Measurements from ENCODE around the gene ROBO1. TPM values are rescaled to one million over a fixed set of nuclear protein-coding genes. Genes with fewer than 3 reads are reported as not detected.

The ROBO1 gene
- total and polyA plus RNA-seq, 2 of the 8 experiments (the other 6 are each of a cell fraction or from before 2014, with no cell fraction given), result 51.4 to 91.0 TPM

DNA sequence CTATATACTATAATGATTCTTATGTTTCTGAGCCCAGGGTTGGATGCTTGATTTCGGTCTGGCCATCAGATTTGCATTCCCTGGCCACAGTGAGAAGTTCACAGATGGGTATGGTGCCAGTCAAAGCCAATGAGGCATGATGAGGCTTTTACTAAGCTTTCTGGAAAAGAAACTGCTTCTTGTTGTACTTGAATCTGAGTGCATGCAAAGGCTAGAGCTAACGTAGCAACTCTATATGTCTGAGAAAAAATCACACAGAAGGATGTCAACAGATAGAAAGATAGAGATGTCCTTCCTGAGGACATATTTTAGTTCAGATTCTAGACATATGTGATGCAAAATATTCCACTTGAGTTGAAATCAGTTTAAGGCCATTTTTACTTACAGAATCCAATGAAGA is 608.1 kb downstream of the ROBO1 start:
- CTCF ChIA-PET (ENCODE audit: partially characterized antibody), result interaction anchor here (0.6 to 0.7 kb wide), 2 partner anchors 9 to 1927 kb away, joined by 3 read pairs; no protein-coding TSS in a partner anchor
- Histone ChIP-seq H4K8ac (ENCODE audit: extremely low read depth, insufficient read depth, low read length) (no peak overlapping the region), H2BK12ac (ENCODE audit: low read depth, low read length) (no peak overlapping the region), H3K79me2 (ENCODE audit: control insufficient read depth in 1 of 2, insufficient read depth in 2 of 2, low read length in 2 of 2) (no peaks in the 10 kb centered on the region), H2BK20ac (ENCODE audit: low read length) (no peak overlapping the region), H3K9ac (replicated peaks in 1 of 4; ENCODE audit: extremely low read depth in 1 of 4, low read depth in 3 of 4, low read length in 3 of 4) (no peak overlapping the region), H4K20me1 (replicated peaks in 1 of 2; ENCODE audit: control insufficient read depth in 1 of 2, insufficient read depth in 2 of 2, low read length in 2 of 2) (no peaks in the 10 kb centered on the region), H3K18ac (ENCODE audit: extremely low read depth, low read length) (no peak overlapping the region), H2BK5ac (ENCODE audit: low read depth, low read length) (no peak overlapping the region), H3K27me3 (replicated peaks in 1 of 4; ENCODE audit: control insufficient read depth in 3 of 4, extremely low read depth in 1 of 4, insufficient read depth in 3 of 4, low read length in 3 of 4) (no peaks in the 10 kb centered on the region), H3K23me2 (ENCODE audit: low read depth, low read length) (no peaks in the 10 kb centered on the region), H4K5ac (ENCODE audit: insufficient read length, low read depth, low read length) (no peak overlapping the region), H2AFZ (ENCODE audit: low read length) (no peak overlapping the region), H4K91ac (replicated peaks; ENCODE audit: insufficient read length, low read length) (no peak overlapping the region), H3K79me1 (ENCODE audit: low read depth, low read length) (no peaks in the 10 kb centered on the region), H3K14ac (ENCODE audit: insufficient read length) (no peak overlapping the region), H3K4me2 (ENCODE audit: insufficient read depth in 1 of 2, low read depth in 2 of 2, low read length in 2 of 2) (no peak overlapping the region), H3K4ac (replicated peaks; ENCODE audit: insufficient read length, low read depth, low read length) (no peak overlapping the region), H2BK15ac (ENCODE audit: low read length) (no peak overlapping the region), H3K9me3 (ENCODE audit: insufficient read depth in 2 of 2, low read depth in 1 of 2, low read length in 1 of 2) (no peaks in the 10 kb centered on the region), H3K4me1 (replicated peaks in 1 of 4; ENCODE audit: control insufficient read depth in 3 of 4, insufficient read depth in 4 of 4, low read length in 3 of 4) (peaks cover 0 to 2% (median 0%) of the 10 kb centered on the region in 4 experiments; a peak in 2 of 7 replicates), H2AK5ac (ENCODE audit: low read depth, low read length) (no peak overlapping the region), H3K56ac (replicated peaks; ENCODE audit: insufficient read length, low read depth, low read length) (no peak overlapping the region), H2BK120ac (replicated peaks; ENCODE audit: low read depth, low read length) (no peak overlapping the region), H3K23ac (ENCODE audit: insufficient read length) (no peak overlapping the region), H3K27ac (ENCODE audit: low read depth, low read length) (no peak overlapping the region), H3K36me3 (ENCODE audit: control insufficient read depth in 2 of 4, insufficient read depth in 4 of 4, low read length in 3 of 4) (no peaks in the 10 kb centered on the region), H3K4me3 (ENCODE audit: extremely low read depth in 1 of 4, insufficient read depth in 2 of 4, low read depth in 3 of 4, low read length in 4 of 4) (no peak overlapping the region)
- TF ChIP-seq MAFK (IDR thresholded peaks at IDR 0.05; ENCODE audit: low read depth, low read length), result no peak
- POLR2A ChIA-PET (ENCODE audit: partially characterized antibody), result no interaction called here
- DNase-seq (ENCODE audit: low read depth in 1 of 2, low spot score in 2 of 2) (no peak), FAIRE-seq (no peak)
- 98% methylated on average over 2 of the region's 2 CpGs; no CpG with 5 or more reads in 1 of the 2 experiments for WGBS, 2 experiments (ENCODE audit: extremely low coverage in 1 of 2, insufficient coverage in 1 of 2, insufficient read length in 1 of 2, insufficient replicate concordance in 2 of 2, low coverage in 1 of 2, low lambda C conversion rate in 2 of 2, missing lambda C conversion rate in 1 of 2)
